Neural progenitor cell (in vitro differentiated cells): ENCODE data around the gene KIF16B. TPM values are rescaled to one million over a fixed set of nuclear protein-coding genes. Genes with fewer than 3 reads are reported as not detected.

Source experiments
- DNase-seq: peaks from one replicate; pipeline ENCODE4 v3.0.0-alpha.2; 2016; ENCODE audit warnings: low spot score
- H2AFZ ChIP-seq: fragments of 200-600 bp; sonication (generic); replicated peaks from 2 replicates; pipeline ENCODE4 v1.6.1; 2016; ENCODE audit warnings: antibody characterized with exemption
- H3F3A ChIP-seq: fragments of 200-600 bp; sonication (generic); 2 replicates; pipeline ENCODE4 v1.6.1; 2016; ENCODE audit warnings: antibody characterized with exemption, low read depth
- H3K27ac ChIP-seq: fragments of 200-600 bp; sonication (generic); 2 replicates; pipeline ENCODE4 v1.5.1; 2016; ENCODE audit warnings: mild to moderate bottlenecking
- H3K27me3 ChIP-seq: fragments of 200-600 bp; sonication (generic); 2 replicates; pipeline ENCODE4 v1.6.1; 2016; ENCODE audit warnings: mild to moderate bottlenecking, moderate library complexity
- H3K36me3 ChIP-seq: fragments of 200-600 bp; sonication (generic); 2 replicates; pipeline ENCODE4 v1.5.1; 2016
- H3K4me1 ChIP-seq: fragments of 200-600 bp; sonication (generic); 2 replicates; pipeline ENCODE4 v1.6.1; 2016; ENCODE audit warnings: mixed run types
- H3K4me2 ChIP-seq: fragments of 200-600 bp; sonication (generic); 2 replicates; pipeline ENCODE4 v1.6.1; 2016
- H3K4me3 ChIP-seq: fragments of 200-600 bp; sonication (generic); 2 replicates; pipeline ENCODE4 v1.5.1; 2016
- H3K79me2 ChIP-seq: fragments of 200-600 bp; sonication (generic); 2 replicates; pipeline ENCODE4 v1.6.1; 2016; ENCODE audit warnings: low read depth
- H3K9ac ChIP-seq: fragments of 200-600 bp; sonication (generic); 2 replicates; pipeline ENCODE4 v1.6.1; 2016
- H3K9me3 ChIP-seq: fragments of 200-600 bp; sonication (generic); 2 replicates; pipeline ENCODE4 v1.5.1; 2016; ENCODE audit warnings: low read depth
- H4K20me1 ChIP-seq: fragments of 200-600 bp; sonication (generic); 2 replicates; pipeline ENCODE4 v1.6.1; 2016; ENCODE audit warnings: low read depth
- H3K27ac Mint-ChIP-seq: 3 replicates; pipeline ENCODE4 v1.8.0; 2021; ENCODE audit warnings: mixed read lengths
- H3K27me3 Mint-ChIP-seq: 2 replicates; pipeline ENCODE4 v1.8.0; 2022; ENCODE audit warnings: low read depth, mild to moderate bottlenecking, inconsistent platforms, moderate library complexity, mixed read lengths; ENCODE audit not compliant: insufficient read depth
- H3K36me3 Mint-ChIP-seq: 3 replicates; pipeline ENCODE4 v1.8.0; 2021; ENCODE audit warnings: mixed read lengths
- H3K4me1 Mint-ChIP-seq: 3 replicates; pipeline ENCODE4 v1.8.0; 2021; ENCODE audit warnings: mixed read lengths
- H3K4me3 Mint-ChIP-seq: 3 replicates; pipeline ENCODE4 v1.8.0; 2021; ENCODE audit warnings: mild to moderate bottlenecking, moderate library complexity, mixed read lengths
- H3K9me3 Mint-ChIP-seq: 3 replicates; pipeline ENCODE4 v1.8.0; 2020; ENCODE audit warnings: mixed read lengths
- EZH2 ChIP-seq: fragments of 200-600 bp; sonication (generic); IDR thresholded peaks from 2 replicates; pipeline ENCODE4 v1.6.1; 2017; ENCODE audit warnings: antibody characterized with exemption, mild to moderate bottlenecking, moderate library complexity
- EZH2phosphoT487 ChIP-seq: fragments of 200-600 bp; sonication (generic); IDR thresholded peaks from 2 replicates; pipeline ENCODE4 v1.6.1; 2017; ENCODE audit warnings: antibody characterized with exemption
- total RNA-seq: library from RNA; depleted of rRNA; stranded (reverse); fragments of >200 nt; gene quantifications from 2 replicates; pipeline ENCODE4 v1.2.3, GENCODE V29; 2015; ENCODE audit warnings: low replicate concordance
- TF ChIP-seq, protein P1 (sequence below): fragments of 200-600 bp; sonication (generic); IDR thresholded peaks from 2 replicates; pipeline ENCODE4 v1.5.1; 2017; ENCODE audit warnings: antibody characterized with exemption, mild to moderate bottlenecking

KIF16B gene
- total RNA-seq, 1 donor from 2014 or later, result 15.5 TPM

DNA sequence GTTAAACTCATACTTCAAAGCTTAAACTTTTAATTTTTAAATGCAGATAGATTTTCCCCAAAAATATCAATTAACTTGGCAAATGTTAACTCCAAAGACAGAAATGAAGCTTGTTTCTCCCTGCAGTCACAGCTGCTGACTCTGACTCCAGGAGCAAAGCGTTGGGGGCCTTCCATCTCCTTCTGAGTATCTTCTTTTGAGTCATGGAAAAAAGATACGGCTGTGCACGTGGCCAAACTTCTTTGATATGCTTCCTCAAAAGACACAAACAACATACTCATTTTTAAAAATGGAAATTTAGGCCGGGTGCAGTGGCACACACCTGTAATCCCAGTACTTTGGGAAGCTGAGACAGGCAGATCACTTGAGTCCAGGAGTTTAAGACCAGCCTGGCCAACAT is 28.3 kb downstream of the KIF16B start:
- Mint-ChIP-seq H3K4me3 (no peak overlapping the region), H3K9me3 (peaks cover 3% of the 10 kb centered on the region), H3K4me1 (peaks cover 5% of the 10 kb centered on the region), H3K36me3 (peaks cover 4% of the 10 kb centered on the region), H3K27ac (no peak overlapping the region), H3K27me3 (peaks cover 3% of the 10 kb centered on the region)
- Histone ChIP-seq H3K79me2 (no peaks in the 10 kb centered on the region), H3K9ac (no peak overlapping the region), H3K9me3 (no peaks in the 10 kb centered on the region), H3K27me3 (no peaks in the 10 kb centered on the region), H3K36me3 (no peaks in the 10 kb centered on the region), H2AFZ (no peak overlapping the region), H3K27ac (no peak overlapping the region), H4K20me1 (no peaks in the 10 kb centered on the region), H3K4me1 (peaks cover 6% of the 10 kb centered on the region), H3K4me2 (no peak overlapping the region), H3K4me3 (no peak overlapping the region), H3F3A (no peaks in the 10 kb centered on the region)
- TF ChIP-seq EZH2phosphoT487 (no peak), EZH2 (no peak)
- TF ChIP-seq, protein P1, sequence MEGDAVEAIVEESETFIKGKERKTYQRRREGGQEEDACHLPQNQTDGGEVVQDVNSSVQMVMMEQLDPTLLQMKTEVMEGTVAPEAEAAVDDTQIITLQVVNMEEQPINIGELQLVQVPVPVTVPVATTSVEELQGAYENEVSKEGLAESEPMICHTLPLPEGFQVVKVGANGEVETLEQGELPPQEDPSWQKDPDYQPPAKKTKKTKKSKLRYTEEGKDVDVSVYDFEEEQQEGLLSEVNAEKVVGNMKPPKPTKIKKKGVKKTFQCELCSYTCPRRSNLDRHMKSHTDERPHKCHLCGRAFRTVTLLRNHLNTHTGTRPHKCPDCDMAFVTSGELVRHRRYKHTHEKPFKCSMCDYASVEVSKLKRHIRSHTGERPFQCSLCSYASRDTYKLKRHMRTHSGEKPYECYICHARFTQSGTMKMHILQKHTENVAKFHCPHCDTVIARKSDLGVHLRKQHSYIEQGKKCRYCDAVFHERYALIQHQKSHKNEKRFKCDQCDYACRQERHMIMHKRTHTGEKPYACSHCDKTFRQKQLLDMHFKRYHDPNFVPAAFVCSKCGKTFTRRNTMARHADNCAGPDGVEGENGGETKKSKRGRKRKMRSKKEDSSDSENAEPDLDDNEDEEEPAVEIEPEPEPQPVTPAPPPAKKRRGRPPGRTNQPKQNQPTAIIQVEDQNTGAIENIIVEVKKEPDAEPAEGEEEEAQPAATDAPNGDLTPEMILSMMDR, result no peak
- DNase-seq, result no peak

DNA sequence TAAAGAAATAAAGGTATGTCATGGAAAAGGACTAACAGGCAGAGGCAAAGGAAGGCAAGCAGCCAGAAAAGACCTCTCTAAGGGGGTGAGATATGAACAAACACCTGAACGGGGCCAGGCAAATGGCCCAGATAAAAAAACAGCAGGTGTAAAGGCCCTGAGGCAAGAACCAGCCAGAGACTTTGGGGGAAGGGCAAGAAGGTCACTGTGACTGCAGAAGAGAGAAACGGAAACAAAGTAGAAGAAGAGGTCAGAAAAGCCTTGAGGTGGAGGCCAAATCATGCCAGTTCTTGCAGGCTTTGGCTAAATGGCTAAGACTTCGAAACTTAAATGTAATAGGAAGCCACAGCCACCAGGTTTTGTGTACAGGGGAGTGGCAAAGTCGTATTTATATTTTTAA is 30.8 kb downstream of the KIF16B start:
- H3K27ac ChIP-seq, result no peak overlapping the region
- no peak for DNase-seq
- no peaks in the 10 kb centered on the region for H3K4me1 ChIP-seq
- H3F3A ChIP-seq, result no peaks in the 10 kb centered on the region
- H3K36me3 ChIP-seq, result no peaks in the 10 kb centered on the region
- no peak overlapping the region for H3K9ac ChIP-seq
- TF ChIP-seq EZH2phosphoT487 (no peak), EZH2 (no peak)
- TF ChIP-seq, protein P1, result no peak
- H3K4me3 Mint-ChIP-seq, result no peak overlapping the region
- H3K27ac Mint-ChIP-seq, result no peak overlapping the region
- H3K79me2 ChIP-seq, result no peaks in the 10 kb centered on the region
- peaks cover 3% of the 10 kb centered on the region for H3K9me3 Mint-ChIP-seq
- no peak overlapping the region for H3K4me2 ChIP-seq
- H3K9me3 ChIP-seq, result no peaks in the 10 kb centered on the region
- H3K4me3 ChIP-seq, result no peak overlapping the region
- H3K27me3 Mint-ChIP-seq, result peaks cover 3% of the 10 kb centered on the region
- no peaks in the 10 kb centered on the region for H3K4me1 Mint-ChIP-seq
- H3K27me3 ChIP-seq, result no peaks in the 10 kb centered on the region
- H4K20me1 ChIP-seq, result no peaks in the 10 kb centered on the region
- no peak overlapping the region for H2AFZ ChIP-seq
- peaks cover 4% of the 10 kb centered on the region for H3K36me3 Mint-ChIP-seq

DNA sequence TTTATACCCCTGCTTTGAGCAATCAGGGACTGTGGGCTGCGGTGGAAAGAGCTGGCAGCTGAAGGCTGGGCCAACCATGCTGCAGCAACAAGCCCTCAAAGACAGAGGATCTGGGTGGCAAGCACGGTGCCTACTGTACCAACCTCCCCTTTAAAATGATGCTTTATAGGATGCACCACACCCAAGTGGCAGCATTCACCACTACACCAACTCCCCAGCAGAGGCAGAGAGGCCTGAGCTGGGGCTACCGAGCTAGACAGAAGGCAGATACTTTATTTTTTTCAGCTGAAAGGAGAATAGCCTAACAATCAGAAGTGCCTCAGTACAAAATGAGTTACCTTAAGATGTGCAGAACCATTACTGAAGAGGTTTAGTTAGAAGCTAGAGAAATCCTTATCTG is 31.4 kb downstream of the KIF16B start:
- H3K9ac ChIP-seq, result no peak overlapping the region

More for the DNA sequence above, 31.4 kb downstream of the KIF16B start:
- H3K4me3 ChIP-seq, result no peak overlapping the region
- H4K20me1 ChIP-seq, result no peaks in the 10 kb centered on the region
- no peak overlapping the region for H3K4me3 Mint-ChIP-seq
- H3K36me3 Mint-ChIP-seq, result peaks cover 4% of the 10 kb centered on the region
- H3K4me2 ChIP-seq, result no peak overlapping the region
- H2AFZ ChIP-seq, result no peak overlapping the region
- TF ChIP-seq EZH2 (no peak), EZH2phosphoT487 (no peak)
- TF ChIP-seq, protein P1, result no peak
- peaks cover 3% of the 10 kb centered on the region for H3K9me3 Mint-ChIP-seq
- no peaks in the 10 kb centered on the region for H3K4me1 Mint-ChIP-seq
- no peaks in the 10 kb centered on the region for H3K79me2 ChIP-seq
- DNase-seq, result no peak
- H3K9me3 ChIP-seq, result no peaks in the 10 kb centered on the region
- no peaks in the 10 kb centered on the region for H3K4me1 ChIP-seq
- H3K36me3 ChIP-seq, result no peaks in the 10 kb centered on the region
- peaks cover 5% of the 10 kb centered on the region for H3K27me3 Mint-ChIP-seq
- H3K27ac Mint-ChIP-seq, result no peak overlapping the region
- no peaks in the 10 kb centered on the region for H3F3A ChIP-seq
- H3K27me3 ChIP-seq, result no peaks in the 10 kb centered on the region
- no peak overlapping the region for H3K27ac ChIP-seq
